Bronchial epithelial cell (primary cell): ENCODE results near the gene INPP5F. TPM values are rescaled to one million over a fixed set of nuclear protein-coding genes. Genes with fewer than 3 reads are reported as not detected.

Source experiments
- DNase-seq: peaks from one replicate; pipeline ENCODE4 v3.0.0-alpha.2; 2010; ENCODE audit warnings: low read depth
- FAIRE-seq: peaks from 2 replicates; lab custom pipeline; 2011; peaks lifted over from hg19 to GRCh38; lab: Jason Lieb, UNC
- H3K27me3 ChIP-seq: 2 replicates; pipeline ENCODE4 v1.5.1; 2011; ENCODE audit warnings: low read length; ENCODE audit not compliant: control insufficient read depth, insufficient read depth
- H3K36me3 ChIP-seq: 2 replicates; pipeline ENCODE4 v1.5.1; 2011; ENCODE audit warnings: low read length; ENCODE audit not compliant: control insufficient read depth, insufficient read depth
- H3K4me3 ChIP-seq: 2 replicates; pipeline ENCODE4 v1.5.1; 2011; ENCODE audit warnings: mild to moderate bottlenecking, low read depth, low read length, control low read depth
- total RNA-seq: library from RNA; depleted of rRNA; stranded (reverse); fragments of >200 nt; gene quantifications from 2 replicates; pipeline ENCODE4 v1.2.1, GENCODE V29; 2014
- TF ChIP-seq, protein P1 (sequence below): IDR thresholded peaks from 2 replicates; pipeline ENCODE4 v1.5.1; 2011; ENCODE audit warnings: mild to moderate bottlenecking, moderate library complexity, low read length, control low read depth, inconsistent platforms; ENCODE audit not compliant: insufficient read depth, severe bottlenecking

Gene INPP5F, protein sequence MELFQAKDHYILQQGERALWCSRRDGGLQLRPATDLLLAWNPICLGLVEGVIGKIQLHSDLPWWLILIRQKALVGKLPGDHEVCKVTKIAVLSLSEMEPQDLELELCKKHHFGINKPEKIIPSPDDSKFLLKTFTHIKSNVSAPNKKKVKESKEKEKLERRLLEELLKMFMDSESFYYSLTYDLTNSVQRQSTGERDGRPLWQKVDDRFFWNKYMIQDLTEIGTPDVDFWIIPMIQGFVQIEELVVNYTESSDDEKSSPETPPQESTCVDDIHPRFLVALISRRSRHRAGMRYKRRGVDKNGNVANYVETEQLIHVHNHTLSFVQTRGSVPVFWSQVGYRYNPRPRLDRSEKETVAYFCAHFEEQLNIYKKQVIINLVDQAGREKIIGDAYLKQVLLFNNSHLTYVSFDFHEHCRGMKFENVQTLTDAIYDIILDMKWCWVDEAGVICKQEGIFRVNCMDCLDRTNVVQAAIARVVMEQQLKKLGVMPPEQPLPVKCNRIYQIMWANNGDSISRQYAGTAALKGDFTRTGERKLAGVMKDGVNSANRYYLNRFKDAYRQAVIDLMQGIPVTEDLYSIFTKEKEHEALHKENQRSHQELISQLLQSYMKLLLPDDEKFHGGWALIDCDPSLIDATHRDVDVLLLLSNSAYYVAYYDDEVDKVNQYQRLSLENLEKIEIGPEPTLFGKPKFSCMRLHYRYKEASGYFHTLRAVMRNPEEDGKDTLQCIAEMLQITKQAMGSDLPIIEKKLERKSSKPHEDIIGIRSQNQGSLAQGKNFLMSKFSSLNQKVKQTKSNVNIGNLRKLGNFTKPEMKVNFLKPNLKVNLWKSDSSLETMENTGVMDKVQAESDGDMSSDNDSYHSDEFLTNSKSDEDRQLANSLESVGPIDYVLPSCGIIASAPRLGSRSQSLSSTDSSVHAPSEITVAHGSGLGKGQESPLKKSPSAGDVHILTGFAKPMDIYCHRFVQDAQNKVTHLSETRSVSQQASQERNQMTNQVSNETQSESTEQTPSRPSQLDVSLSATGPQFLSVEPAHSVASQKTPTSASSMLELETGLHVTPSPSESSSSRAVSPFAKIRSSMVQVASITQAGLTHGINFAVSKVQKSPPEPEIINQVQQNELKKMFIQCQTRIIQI
- 10.1 and 11.6 TPM in 2 replicates for total RNA-seq

DNA sequence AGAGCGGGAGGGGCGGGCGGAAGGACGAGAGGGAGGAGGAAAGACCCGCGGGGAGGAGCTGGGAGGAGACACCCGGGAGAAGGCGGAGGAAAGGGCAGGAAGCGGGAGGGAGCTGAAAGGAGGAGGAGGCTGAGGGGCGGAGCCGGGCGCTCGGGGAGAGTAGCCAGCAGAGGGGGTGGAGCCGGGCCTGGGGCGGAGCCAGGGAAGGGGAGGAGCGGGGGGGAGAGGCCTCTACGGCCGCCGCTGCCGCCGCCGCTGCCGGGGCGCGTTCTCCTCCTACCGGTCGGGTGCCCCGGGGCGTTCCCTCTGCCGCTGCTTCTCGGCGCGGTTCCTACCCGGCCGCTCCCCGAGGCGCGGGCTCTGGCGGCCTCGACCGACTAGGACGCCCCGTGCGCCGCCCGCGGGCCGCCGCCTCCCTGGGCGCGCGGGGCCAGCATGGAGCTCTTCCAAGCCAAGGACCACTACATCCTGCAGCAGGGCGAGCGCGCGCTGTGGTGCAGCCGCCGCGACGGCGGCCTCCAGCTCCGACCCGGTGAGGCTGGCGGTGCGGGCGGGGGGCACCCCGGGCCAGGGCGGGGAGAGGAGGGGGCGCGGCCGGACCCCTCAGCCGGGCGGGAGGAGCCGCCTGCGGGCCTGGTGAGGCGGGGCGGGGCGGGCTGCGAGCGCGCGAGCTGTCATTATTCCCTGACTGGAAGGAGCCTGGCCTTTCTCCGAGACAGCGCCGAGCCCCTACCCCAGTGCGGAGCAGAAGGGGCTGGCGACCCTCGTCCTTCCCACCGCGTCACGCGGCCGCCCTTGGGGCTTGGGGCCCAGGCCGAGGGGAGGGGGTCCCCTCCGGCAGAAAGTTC, at the start of gene INPP5F:
Gene INPP5F, plus strand, starts transcription at position 223 of the 848 bp plus-strand sequence. Its CDS starts 213 bp downstream, at position 436.
- Histone ChIP-seq H3K36me3 (no peaks in the 10 kb centered on the region), H3K27me3 (no peaks in the 10 kb centered on the region), H3K4me3 (peak within 1 kb of the TSS; percentile 77)
- FAIRE-seq: no peak
- TF ChIP-seq, protein P1, sequence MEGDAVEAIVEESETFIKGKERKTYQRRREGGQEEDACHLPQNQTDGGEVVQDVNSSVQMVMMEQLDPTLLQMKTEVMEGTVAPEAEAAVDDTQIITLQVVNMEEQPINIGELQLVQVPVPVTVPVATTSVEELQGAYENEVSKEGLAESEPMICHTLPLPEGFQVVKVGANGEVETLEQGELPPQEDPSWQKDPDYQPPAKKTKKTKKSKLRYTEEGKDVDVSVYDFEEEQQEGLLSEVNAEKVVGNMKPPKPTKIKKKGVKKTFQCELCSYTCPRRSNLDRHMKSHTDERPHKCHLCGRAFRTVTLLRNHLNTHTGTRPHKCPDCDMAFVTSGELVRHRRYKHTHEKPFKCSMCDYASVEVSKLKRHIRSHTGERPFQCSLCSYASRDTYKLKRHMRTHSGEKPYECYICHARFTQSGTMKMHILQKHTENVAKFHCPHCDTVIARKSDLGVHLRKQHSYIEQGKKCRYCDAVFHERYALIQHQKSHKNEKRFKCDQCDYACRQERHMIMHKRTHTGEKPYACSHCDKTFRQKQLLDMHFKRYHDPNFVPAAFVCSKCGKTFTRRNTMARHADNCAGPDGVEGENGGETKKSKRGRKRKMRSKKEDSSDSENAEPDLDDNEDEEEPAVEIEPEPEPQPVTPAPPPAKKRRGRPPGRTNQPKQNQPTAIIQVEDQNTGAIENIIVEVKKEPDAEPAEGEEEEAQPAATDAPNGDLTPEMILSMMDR: peak; percentile 33
- DNase-seq: peak; percentile 89

DNA sequence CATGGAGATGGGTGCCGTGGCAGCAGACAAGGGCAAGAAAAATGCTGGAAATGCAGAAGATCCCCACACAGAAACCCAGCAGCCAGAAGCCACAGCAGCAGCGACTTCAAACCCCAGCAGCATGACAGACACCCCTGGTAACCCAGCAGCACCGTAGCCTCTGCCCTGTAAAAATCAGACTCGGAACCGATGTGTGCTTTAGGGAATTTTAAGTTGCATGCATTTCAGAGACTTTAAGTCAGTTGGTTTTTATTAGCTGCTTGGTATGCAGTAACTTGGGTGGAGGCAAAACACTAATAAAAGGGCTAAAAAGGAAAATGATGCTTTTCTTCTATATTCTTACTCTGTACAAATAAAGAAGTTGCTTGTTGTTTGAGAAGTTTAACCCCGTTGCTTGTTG, 48.7 kb upstream of the INPP5F start:
- H3K4me3 ChIP-seq: no peak overlapping the region
- FAIRE-seq (no peak), DNase-seq (no peak)
- no peaks in the 10 kb centered on the region for H3K27me3 ChIP-seq
- peaks cover 28% of the 10 kb centered on the region for H3K36me3 ChIP-seq
- TF ChIP-seq, protein P1: no peak

DNA sequence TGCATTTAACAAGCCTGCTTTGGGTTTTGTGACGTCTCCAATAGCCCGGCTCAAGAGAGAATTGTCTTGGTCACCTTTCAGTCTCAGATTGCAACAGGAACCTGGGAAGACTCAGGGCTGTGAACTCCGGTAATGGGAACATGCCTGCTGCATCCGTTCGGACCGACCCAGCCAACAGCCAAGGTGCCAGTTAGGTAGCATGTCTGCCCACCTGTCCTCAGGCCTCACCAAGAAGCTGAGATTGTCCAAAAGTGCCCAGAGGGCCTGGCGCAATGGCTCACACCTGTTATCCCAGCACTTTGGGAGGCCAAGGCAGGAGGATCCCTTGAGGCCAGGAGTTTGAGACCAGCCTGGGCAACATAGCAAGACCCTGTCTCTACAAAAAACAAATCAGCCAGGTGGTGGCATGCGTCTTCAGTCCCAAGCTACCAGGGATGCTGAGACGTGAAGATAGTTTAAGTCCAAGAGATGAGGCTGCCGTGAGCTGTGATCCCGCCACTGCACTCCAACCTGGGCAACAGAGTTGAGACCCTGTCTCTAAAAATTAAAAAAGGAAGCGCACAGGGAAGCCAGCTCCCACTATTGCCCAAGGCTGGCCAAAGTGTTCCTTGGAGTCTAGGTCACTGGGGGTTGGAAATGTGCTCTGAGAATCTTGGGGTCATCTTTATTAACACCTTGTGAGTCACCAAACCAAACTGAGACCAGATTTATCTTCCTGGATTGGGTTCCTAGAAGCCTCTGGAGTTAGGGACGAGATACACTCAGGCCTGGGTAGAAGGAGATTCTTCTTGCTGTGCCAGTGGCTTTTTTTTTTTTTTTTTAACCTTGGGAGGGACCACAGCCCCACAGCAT, 47.7 kb upstream of the INPP5F start:
- TF ChIP-seq, protein P1: no peak
- peaks cover 18% of the 10 kb centered on the region for H3K36me3 ChIP-seq

DNA sequence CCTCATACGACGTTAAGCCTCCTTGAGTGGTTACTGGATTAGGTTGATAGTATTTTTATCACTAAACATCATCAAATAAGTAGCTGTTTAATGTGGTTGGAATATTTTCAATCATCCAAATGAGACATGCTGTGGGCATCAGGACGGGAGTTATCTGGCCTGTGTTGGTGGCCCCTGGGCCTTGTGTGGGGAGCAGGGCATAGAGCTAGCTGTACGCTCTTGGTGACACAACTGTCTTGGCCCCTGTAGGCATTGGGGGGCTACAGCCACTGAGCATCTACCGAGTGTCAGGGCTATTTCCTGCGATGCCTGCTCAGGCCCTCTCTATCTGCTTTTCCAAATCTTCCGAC, 46.4 kb upstream of the INPP5F start:
- Histone ChIP-seq H3K36me3 (peaks cover 12% of the 10 kb centered on the region), H3K4me3 (no peak overlapping the region), H3K27me3 (no peaks in the 10 kb centered on the region)
- DNase-seq (no peak), FAIRE-seq (no peak)
- TF ChIP-seq, protein P1: no peak

More for the DNA sequence above, 47.7 kb upstream of the INPP5F start:
- FAIRE-seq (no peak), DNase-seq (no peak)
- Histone ChIP-seq H3K27me3 (no peaks in the 10 kb centered on the region), H3K4me3 (no peak overlapping the region)
